Vagina (tissue), 2 donors: ENCODE results near the gene ERI2. TPM values are rescaled to one million over a fixed set of nuclear protein-coding genes. Genes with fewer than 3 reads are reported as not detected.
"Not testable (repeated sequence)": the region's sequence is repeated elsewhere in the genome, so short reads cannot be mapped to it uniquely, and the experiment has no call there.

Experiments used
- DNase-seq, 2 donors: peaks; one replicate each; pipeline ENCODE4 v3.0.0-alpha.2; 2017; ENCODE audit errors: extremely low spot score in 2 of 2
- H3K27ac ChIP-seq: fragments of 200-600 bp; sonication (generic); one replicate; pipeline ENCODE4 v1.5.1; 2019
- H3K27me3 ChIP-seq: fragments of 200-600 bp; sonication (generic); one replicate; pipeline ENCODE4 v1.5.1; 2019
- H3K36me3 ChIP-seq, 2 donors: fragments of 200-600 bp; sonication (generic); one replicate each; pipeline ENCODE4 v1.5.1; 2017 to 2019
- H3K4me1 ChIP-seq: fragments of 200-600 bp; sonication (generic); one replicate; pipeline ENCODE4 v1.5.1; 2019
- H3K4me3 ChIP-seq, 2 donors: fragments of 200-600 bp; sonication (generic); 1 replicate in 1 of 2; 2 replicates in 1 of 2; pipeline ENCODE4 v1.5.1; 2016 to 2019
- H3K9me3 ChIP-seq: fragments of 200-600 bp; sonication (generic); one replicate; pipeline ENCODE4 v1.5.1; 2019
- CTCF ChIP-seq, 3 experiments: fragments of 450-650 bp in 2 of 3; fragments of 200-600 bp in 1 of 3; sonication (generic) in 1 of 3; IDR thresholded peaks; one replicate each; pipeline ENCODE4 v1.5.1; 2017 to 2019; ENCODE audit warnings: antibody characterized with exemption in 3 of 3, mild to moderate bottlenecking in 2 of 3, moderate library complexity in 2 of 3
- POLR2A ChIP-seq, 2 donors: fragments of 450-650 bp; IDR thresholded peaks; one replicate each; pipeline ENCODE4 v1.6.1; 2017; ENCODE audit warnings: antibody characterized with exemption in 2 of 2, mild to moderate bottlenecking in 2 of 2, moderate library complexity in 2 of 2
- POLR2AphosphoS5 ChIP-seq, 2 donors: sonication (generic); formaldehyde crosslinking; IDR thresholded peaks; one replicate each; pipeline ENCODE4 v1.9.0; 2017; ENCODE audit warnings: antibody characterized with exemption in 2 of 2, mild to moderate bottlenecking in 2 of 2, low read depth in 1 of 2; ENCODE audit not compliant: insufficient read depth in 1 of 2
- intact Hi-C: fragments of 100-400 bp; cut with DNase I; formaldehyde crosslinking; loops from one replicate; pipeline ENCODE4 v1.15.1; 2023
- total RNA-seq: library from RNA; depleted of rRNA; stranded (reverse); fragments of >200 nt; gene quantifications from one replicate; pipeline ENCODE4 v1.2.3, GENCODE V29; 2016

Gene ERI2
- total RNA-seq, 1 donor from 2014 or later = 6.4 TPM

GRCh38 chr16:20768121-20768520 is 38.2 kb downstream of the ERI2 start:
- no peak for DNase-seq
- Histone ChIP-seq H3K4me1 (peaks cover 7% of the 10 kb centered on the region), H3K4me3 (no peak overlapping the region), H3K27me3 (no peaks in the 10 kb centered on the region), H3K36me3 (no peaks in the 10 kb centered on the region), H3K27ac (no peak overlapping the region), H3K9me3 (no peaks in the 10 kb centered on the region)
- TF ChIP-seq POLR2AphosphoS5 (IDR thresholded peaks at IDR 0.05; ENCODE audit: insufficient read depth in 1 of 2, low read depth in 1 of 2) (no peak), CTCF (IDR thresholded peaks at IDR 0.05) (no peak), POLR2A (IDR thresholded peaks at IDR 0.05) (no peak)
- intact Hi-C loops = no loop called here

- no peak for DNase-seq
- Histone ChIP-seq H3K27me3 (no peaks in the 10 kb centered on the region), H3K36me3 (no peaks in the 10 kb centered on the region), H3K4me1 (peaks cover 7% of the 10 kb centered on the region), H3K4me3 (no peak overlapping the region), H3K27ac (no peak overlapping the region), H3K9me3 (no peaks in the 10 kb centered on the region)
- intact Hi-C loops = no loop called here
- no peak for TF ChIP-seq POLR2AphosphoS5 (IDR thresholded peaks at IDR 0.05; ENCODE audit: insufficient read depth in 1 of 2, low read depth in 1 of 2)
- TF ChIP-seq CTCF (IDR thresholded peaks at IDR 0.05) = no peak
- TF ChIP-seq POLR2A (IDR thresholded peaks at IDR 0.05) = no peak
These were observed 38.7 kb downstream of the ERI2 start for GRCh38 chr16:20767577-20767976.

GRCh38 chr16:20766294-20766693 is 40.0 kb downstream of the ERI2 start:
- Histone ChIP-seq H3K27me3 (no peaks in the 10 kb centered on the region), H3K4me3 (no peak overlapping the region), H3K27ac (no peak overlapping the region), H3K36me3 (no peaks in the 10 kb centered on the region), H3K4me1 (peaks cover 7% of the 10 kb centered on the region), H3K9me3 (no peaks in the 10 kb centered on the region)
- TF ChIP-seq CTCF (IDR thresholded peaks at IDR 0.05) = no peak
- no peak for TF ChIP-seq POLR2AphosphoS5 (IDR thresholded peaks at IDR 0.05; ENCODE audit: insufficient read depth in 1 of 2, low read depth in 1 of 2)
- TF ChIP-seq POLR2A (IDR thresholded peaks at IDR 0.05) = no peak
- intact Hi-C loops = no loop called here
- DNase-seq = no peak

- TF ChIP-seq CTCF (IDR thresholded peaks at IDR 0.05) (no peak), POLR2AphosphoS5 (IDR thresholded peaks at IDR 0.05; ENCODE audit: insufficient read depth in 1 of 2, low read depth in 1 of 2) (no peak), POLR2A (IDR thresholded peaks at IDR 0.05) (no peak)
- intact Hi-C loops = no loop called here
These were observed 40.5 kb downstream of the ERI2 start for GRCh38 chr16:20765732-20766131.

GRCh38 chr16:20764448-20764847 is 41.8 kb downstream of the ERI2 start:
- DNase-seq, H3K27ac ChIP-seq, H3K4me1 ChIP-seq, intact Hi-C loops, H3K27me3 ChIP-seq, H3K36me3 ChIP-seq, H3K9me3 ChIP-seq, H3K4me3 ChIP-seq: not testable (repeated sequence)

More at GRCh38 chr16:20765732-20766131, 40.5 kb downstream of the ERI2 start:
- H3K36me3 ChIP-seq = no peaks in the 10 kb centered on the region
- no peaks in the 10 kb centered on the region for H3K9me3 ChIP-seq
- no peak overlapping the region for H3K4me3 ChIP-seq
- no peaks in the 10 kb centered on the region for H3K27me3 ChIP-seq
- H3K4me1 ChIP-seq = peaks cover 7% of the 10 kb centered on the region
- DNase-seq = no peak
- no peak overlapping the region for H3K27ac ChIP-seq
